SU-DHL-6 (cell line): Measurements from ENCODE around the gene PNPLA2.

ENCODE experiments used
- H2AFZ ChIP-seq: fragments of 200-600 bp; sonication (generic); 2 replicates; pipeline ENCODE4 v1.6.1; 2014; ENCODE audit warnings: low read depth, mild to moderate bottlenecking, moderate library complexity, mixed read lengths, antibody characterized with exemption, low read length; ENCODE audit not compliant: severe bottlenecking
- H3F3A ChIP-seq: fragments of 200-600 bp; shearing (Covaris generic); 2 replicates; pipeline ENCODE4 v1.6.0; 2016; ENCODE audit warnings: antibody characterized with exemption, mild to moderate bottlenecking; ENCODE audit not compliant: insufficient read depth
- H3K27ac ChIP-seq: fragments of 200-600 bp; sonication (generic); 2 replicates; pipeline ENCODE4 v1.5.1; 2016; ENCODE audit warnings: low read depth, mild to moderate bottlenecking, low read length, moderate library complexity, mixed read lengths
- H3K27me3 ChIP-seq: fragments of 200-600 bp; sonication (generic), shearing (Covaris generic); 2 replicates; pipeline ENCODE4 v1.6.0; 2014; ENCODE audit warnings: mild to moderate bottlenecking, low read length
- H3K36me3 ChIP-seq: fragments of 200-600 bp; sonication (generic); 2 replicates; pipeline ENCODE4 v1.6.1; 2014; ENCODE audit warnings: mild to moderate bottlenecking, low read length, mixed read lengths
- H3K4me2 ChIP-seq: fragments of 300-600, 200-600 bp; shearing (Covaris generic), sonication (generic); 2 replicates; pipeline ENCODE4 v1.6.0; 2014; ENCODE audit warnings: low read length, low read depth, mild to moderate bottlenecking; ENCODE audit not compliant: poor library complexity, severe bottlenecking
- H3K4me3 ChIP-seq: fragments of 200-600 bp; sonication (generic); 2 replicates; pipeline ENCODE4 v1.5.1; 2014; ENCODE audit warnings: antibody characterized with exemption, low read length, mild to moderate bottlenecking, mixed read lengths; ENCODE audit not compliant: insufficient read depth, poor library complexity, severe bottlenecking
- H3K79me2 ChIP-seq: fragments of 200-600 bp; sonication (generic); 2 replicates; pipeline ENCODE4 v1.6.1; 2014; ENCODE audit warnings: mild to moderate bottlenecking, low read length, moderate library complexity; ENCODE audit not compliant: insufficient read depth
- H3K9ac ChIP-seq: fragments of 200-600 bp; sonication (generic); 2 replicates; pipeline ENCODE4 v1.7.0; 2014; ENCODE audit warnings: mild to moderate bottlenecking, low read length
- H3K9me2 ChIP-seq: fragments of 200-600 bp; sonication (generic); replicated peaks from 2 replicates; pipeline ENCODE4 v1.6.1; 2014; ENCODE audit warnings: low read length; ENCODE audit not compliant: insufficient read depth
- H3K9me3 ChIP-seq: fragments of 200-600 bp; sonication (generic); 2 replicates; pipeline ENCODE4 v1.6.1; 2014; ENCODE audit warnings: low read length, mixed read lengths; ENCODE audit not compliant: insufficient read depth
- H4K20me1 ChIP-seq: fragments of 200-600 bp; sonication (generic); 2 replicates; pipeline ENCODE4 v1.6.1; 2014; ENCODE audit warnings: low read depth, mild to moderate bottlenecking, antibody characterized with exemption, low read length, moderate library complexity, mixed read lengths
- EZH2phosphoT487 ChIP-seq: fragments of 200-600 bp; sonication (generic), shearing (Covaris generic); conservative IDR thresholded peaks from 2 replicates; pipeline ENCODE4 v1.6.1; 2018; ENCODE audit warnings: mild to moderate bottlenecking, antibody characterized with exemption, low read length, moderate library complexity, mixed read lengths
- TF ChIP-seq, protein P1 (sequence below): fragments of 200-600 bp; sonication (generic); IDR thresholded peaks from one replicate; pipeline ENCODE4 v1.5.1; 2017; ENCODE audit warnings: antibody characterized with exemption, mild to moderate bottlenecking, low read length, moderate library complexity; ENCODE audit not compliant: insufficient read depth, poor library complexity, severe bottlenecking

The PNPLA2 gene

GRCh38 chr11:855796-856195 lies 37.1 kb downstream of the PNPLA2 start:
- H2AFZ ChIP-seq = no peak overlapping the region
- H3K4me2 ChIP-seq = no peak overlapping the region
- no peak for TF ChIP-seq EZH2phosphoT487
- TF ChIP-seq, protein P1, sequence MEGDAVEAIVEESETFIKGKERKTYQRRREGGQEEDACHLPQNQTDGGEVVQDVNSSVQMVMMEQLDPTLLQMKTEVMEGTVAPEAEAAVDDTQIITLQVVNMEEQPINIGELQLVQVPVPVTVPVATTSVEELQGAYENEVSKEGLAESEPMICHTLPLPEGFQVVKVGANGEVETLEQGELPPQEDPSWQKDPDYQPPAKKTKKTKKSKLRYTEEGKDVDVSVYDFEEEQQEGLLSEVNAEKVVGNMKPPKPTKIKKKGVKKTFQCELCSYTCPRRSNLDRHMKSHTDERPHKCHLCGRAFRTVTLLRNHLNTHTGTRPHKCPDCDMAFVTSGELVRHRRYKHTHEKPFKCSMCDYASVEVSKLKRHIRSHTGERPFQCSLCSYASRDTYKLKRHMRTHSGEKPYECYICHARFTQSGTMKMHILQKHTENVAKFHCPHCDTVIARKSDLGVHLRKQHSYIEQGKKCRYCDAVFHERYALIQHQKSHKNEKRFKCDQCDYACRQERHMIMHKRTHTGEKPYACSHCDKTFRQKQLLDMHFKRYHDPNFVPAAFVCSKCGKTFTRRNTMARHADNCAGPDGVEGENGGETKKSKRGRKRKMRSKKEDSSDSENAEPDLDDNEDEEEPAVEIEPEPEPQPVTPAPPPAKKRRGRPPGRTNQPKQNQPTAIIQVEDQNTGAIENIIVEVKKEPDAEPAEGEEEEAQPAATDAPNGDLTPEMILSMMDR = no peak
- H3K4me3 ChIP-seq = no peak overlapping the region
- no peaks in the 10 kb centered on the region for H3K9me3 ChIP-seq
- H3K9me2 ChIP-seq = no peaks in the 10 kb centered on the region
- H4K20me1 ChIP-seq = no peaks in the 10 kb centered on the region
- H3K9ac ChIP-seq = no peak overlapping the region
- H3F3A ChIP-seq = no peaks in the 10 kb centered on the region
- H3K36me3 ChIP-seq = no peaks in the 10 kb centered on the region
- no peaks in the 10 kb centered on the region for H3K79me2 ChIP-seq
- no peak overlapping the region for H3K27ac ChIP-seq
- no peaks in the 10 kb centered on the region for H3K27me3 ChIP-seq

- H3K27ac ChIP-seq = no peak overlapping the region
- H3K4me2 ChIP-seq = no peak overlapping the region
- H3K36me3 ChIP-seq = no peaks in the 10 kb centered on the region
- no peak overlapping the region for H2AFZ ChIP-seq
- H4K20me1 ChIP-seq = no peaks in the 10 kb centered on the region
- H3K79me2 ChIP-seq = no peaks in the 10 kb centered on the region
- H3K9me3 ChIP-seq = no peaks in the 10 kb centered on the region
- H3K27me3 ChIP-seq = no peaks in the 10 kb centered on the region
- H3K9me2 ChIP-seq = no peaks in the 10 kb centered on the region
- no peaks in the 10 kb centered on the region for H3F3A ChIP-seq
- no peak overlapping the region for H3K4me3 ChIP-seq
- no peak overlapping the region for H3K9ac ChIP-seq
- TF ChIP-seq, protein P1 = no peak
- TF ChIP-seq EZH2phosphoT487 = no peak
Observed at GRCh38 chr11:856397-856796, 37.7 kb downstream of the PNPLA2 start.

- Histone ChIP-seq H3K36me3 (no peaks in the 10 kb centered on the region), H3K9me2 (no peaks in the 10 kb centered on the region), H3F3A (no peaks in the 10 kb centered on the region), H3K9ac (no peak overlapping the region), H3K9me3 (no peaks in the 10 kb centered on the region), H2AFZ (no peak overlapping the region), H3K4me2 (no peak overlapping the region), H3K27me3 (no peaks in the 10 kb centered on the region), H3K4me3 (no peak overlapping the region), H3K27ac (no peak overlapping the region), H3K79me2 (no peaks in the 10 kb centered on the region), H4K20me1 (no peaks in the 10 kb centered on the region)
- TF ChIP-seq EZH2phosphoT487 = no peak
- TF ChIP-seq, protein P1 = no peak
Observed at GRCh38 chr11:858053-858761, 39.5 kb downstream of the PNPLA2 start.
